IMR-90 (cell line): ENCODE data around the gene FARP1.
A peak's percentile ranks its signal among the peaks of the same experiment; 100 is the strongest.

Experiments
- MAFK ChIP-seq: IDR thresholded peaks from 2 replicates; pipeline ENCODE4 v1.6.1; 2012; ENCODE audit warnings: low read depth, low read length, improper control_type of control experiment
- MAZ ChIP-seq: IDR thresholded peaks from 2 replicates; pipeline ENCODE4 v1.6.1; 2012; ENCODE audit warnings: low read depth, mild to moderate bottlenecking, low read length, improper control_type of control experiment, moderate library complexity, borderline replicate concordance
- POLR2A ChIP-seq: IDR thresholded peaks from 2 replicates; pipeline ENCODE4 v1.6.1; 2012; ENCODE audit warnings: mild to moderate bottlenecking, low read depth, low read length
- SMC3 ChIP-seq: fragments of 150-350 bp; IDR thresholded peaks from 2 replicates; pipeline ENCODE4 v1.6.1; 2016; ENCODE audit warnings: low read depth, mild to moderate bottlenecking, antibody characterized with exemption, low read length, moderate library complexity
- TF ChIP-seq, protein P1 (sequence below): conservative IDR thresholded peaks from 2 replicates; pipeline ENCODE4 v1.5.1; 2012; ENCODE audit warnings: mild to moderate bottlenecking, low read depth, low read length, improper control_type of control experiment

DNA sequence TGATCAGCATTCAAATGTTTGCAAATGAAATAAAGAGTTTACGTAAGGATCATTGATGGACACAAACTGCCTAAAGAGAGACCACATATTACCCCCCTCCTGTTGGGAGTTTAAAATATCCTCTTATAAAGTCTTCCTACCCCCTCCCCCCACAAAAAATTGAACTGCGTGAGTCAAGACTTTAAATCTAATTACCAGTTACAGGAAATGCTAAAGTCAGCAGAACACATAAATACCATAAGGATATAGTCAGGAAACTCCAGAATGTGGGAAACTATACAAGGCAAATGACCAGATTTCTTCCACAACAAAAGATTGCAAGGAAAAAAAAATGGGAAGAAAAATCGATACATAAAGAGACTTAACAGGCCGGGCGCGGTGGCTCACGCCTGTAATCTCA lies 44.4 kb upstream of the FARP1 start:
- TF ChIP-seq, protein P1, sequence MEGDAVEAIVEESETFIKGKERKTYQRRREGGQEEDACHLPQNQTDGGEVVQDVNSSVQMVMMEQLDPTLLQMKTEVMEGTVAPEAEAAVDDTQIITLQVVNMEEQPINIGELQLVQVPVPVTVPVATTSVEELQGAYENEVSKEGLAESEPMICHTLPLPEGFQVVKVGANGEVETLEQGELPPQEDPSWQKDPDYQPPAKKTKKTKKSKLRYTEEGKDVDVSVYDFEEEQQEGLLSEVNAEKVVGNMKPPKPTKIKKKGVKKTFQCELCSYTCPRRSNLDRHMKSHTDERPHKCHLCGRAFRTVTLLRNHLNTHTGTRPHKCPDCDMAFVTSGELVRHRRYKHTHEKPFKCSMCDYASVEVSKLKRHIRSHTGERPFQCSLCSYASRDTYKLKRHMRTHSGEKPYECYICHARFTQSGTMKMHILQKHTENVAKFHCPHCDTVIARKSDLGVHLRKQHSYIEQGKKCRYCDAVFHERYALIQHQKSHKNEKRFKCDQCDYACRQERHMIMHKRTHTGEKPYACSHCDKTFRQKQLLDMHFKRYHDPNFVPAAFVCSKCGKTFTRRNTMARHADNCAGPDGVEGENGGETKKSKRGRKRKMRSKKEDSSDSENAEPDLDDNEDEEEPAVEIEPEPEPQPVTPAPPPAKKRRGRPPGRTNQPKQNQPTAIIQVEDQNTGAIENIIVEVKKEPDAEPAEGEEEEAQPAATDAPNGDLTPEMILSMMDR: no peak
- TF ChIP-seq MAZ: no peak
- peak; percentile 91 for TF ChIP-seq MAFK
- no peak for TF ChIP-seq POLR2A
- TF ChIP-seq SMC3: no peak
